HCT116 (cell line): ENCODE measurements around the gene NF2. TPM values are rescaled to one million over a fixed set of nuclear protein-coding genes. Genes with fewer than 3 reads are reported as not detected.

Experiments
- ATAC-seq: fragments of 200-7000 bp; cut with Tn5 transposase; 2 replicates; pipeline ENCODE4 v1.9.1; 2020; ENCODE audit warnings: mild to moderate bottlenecking, moderate library complexity
- BruUV-seq: library from RNA; stranded (reverse); fragments of 400-500 nt; replicated peaks from 2 replicates; lab custom pipeline; 2021; lab: Mats Ljungman, UMichigan
- CTCF ChIA-PET: fragments of 300-600 bp; sonication (Branson Sonifier 250); formaldehyde crosslinking; loops from one replicate; lab custom pipeline; 2021; ENCODE audit warnings: antibody characterized with exemption; lab: Charles Lee
- POLR2A ChIA-PET: fragments of 300-600, 350-600 bp; sonication (Branson Sonifier 250); formaldehyde crosslinking; loops from one replicate; lab custom pipeline; 2021; ENCODE audit warnings: antibody characterized with exemption; lab: Charles Lee
- RAD21 ChIA-PET, 2 experiments: fragments of 300-600 bp; sonication (Branson Sonifier 250); formaldehyde crosslinking; loops; one replicate each; lab custom pipeline; 2023; ENCODE audit warnings: low total read pairs in 2 of 2; ENCODE audit not compliant: uncharacterized antibody in 2 of 2, unreplicated experiment in 2 of 2, low non-redundant PET in 1 of 2; lab: Charles Lee
- DNase-seq: peaks from one replicate; pipeline ENCODE4 v3.0.0-alpha.2; 2010; ENCODE audit warnings: low read depth, low spot score
- H2AFZ ChIP-seq: fragments of 200-600 bp; shearing (Covaris generic), sonication (generic); 2 replicates; pipeline ENCODE4 v1.6.1; 2017; ENCODE audit warnings: low read depth, mixed run types, mixed read lengths, antibody characterized with exemption, low read length; ENCODE audit not compliant: poor library complexity, severe bottlenecking
- H3K27ac ChIP-seq: 2 replicates; pipeline ENCODE4 v1.5.1; 2012; ENCODE audit warnings: low read depth, low read length
- H3K27me3 ChIP-seq: fragments of 200-600 bp; sonication (generic); 2 replicates; pipeline ENCODE4 v1.6.1; 2016; ENCODE audit warnings: mixed run types, low read length, mixed read lengths; ENCODE audit not compliant: insufficient read depth
- H3K36me3 ChIP-seq, 2 experiments: fragments of 200-500 bp in 1 of 2; fragments of 200-600 bp in 1 of 2; sonication (Bioruptor generic) in 1 of 2; sonication (generic) in 1 of 2; 2 replicates each; pipeline versions ENCODE4 v1.5.1 to v1.6.1; 2014 to 2016; ENCODE audit warnings: low read length in 2 of 2, inconsistent platforms in 1 of 2, mixed read lengths in 1 of 2, mixed run types in 1 of 2; ENCODE audit not compliant: insufficient read depth in 2 of 2, control insufficient read depth in 1 of 2
- H3K4me1 ChIP-seq, 2 experiments: fragments of 200-600 bp in 1 of 2; sonication (generic) in 1 of 2; 2 replicates each; pipeline versions ENCODE4 v1.5.1 to v1.6.1; 2012 to 2017; ENCODE audit warnings: low read length in 2 of 2, inconsistent platforms in 1 of 2, mild to moderate bottlenecking in 1 of 2, mixed read lengths in 1 of 2, mixed run types in 1 of 2, moderate library complexity in 1 of 2; ENCODE audit not compliant: insufficient read depth in 2 of 2, control insufficient read depth in 1 of 2
- H3K4me2 ChIP-seq: fragments of 200-600 bp; sonication (generic); 2 replicates; pipeline ENCODE4 v1.6.1; 2017; ENCODE audit warnings: mixed run types, low read length, mixed read lengths
- H3K4me3 ChIP-seq, 2 experiments: fragments of 200-600 bp in 1 of 2; sonication (generic) in 1 of 2; replicated peaks in 1 of 2; 2 replicates each; pipeline ENCODE4 v1.5.1; 2011 to 2016; ENCODE audit warnings: low read length in 2 of 2, control low read depth in 1 of 2, low read depth in 1 of 2, mild to moderate bottlenecking in 1 of 2, mixed read lengths in 1 of 2, mixed run types in 1 of 2
- H3K79me2 ChIP-seq: fragments of 200-600 bp; sonication (generic); 2 replicates; pipeline ENCODE4 v1.6.1; 2017; ENCODE audit warnings: mild to moderate bottlenecking, mixed run types, low read length, moderate library complexity, mixed read lengths; ENCODE audit not compliant: insufficient read depth
- H3K9ac ChIP-seq: fragments of 200-600 bp; sonication (generic); 2 replicates; pipeline ENCODE4 v1.6.1; 2016; ENCODE audit warnings: low read length, mixed read lengths
- H3K9me2 ChIP-seq: fragments of 200-600 bp; sonication (generic), shearing (Covaris generic); 2 replicates; pipeline ENCODE4 v1.6.1; 2017; ENCODE audit warnings: mixed run types, mild to moderate bottlenecking, moderate library complexity; ENCODE audit not compliant: insufficient read depth
- H3K9me3 ChIP-seq, 2 experiments: fragments of 200-500 bp in 1 of 2; fragments of 200-600 bp in 1 of 2; sonication (Bioruptor generic) in 1 of 2; sonication (generic) in 1 of 2; 2 replicates each; pipeline ENCODE4 v1.6.1; 2014 to 2017; ENCODE audit warnings: low read length in 2 of 2, mixed read lengths in 2 of 2, inconsistent platforms in 1 of 2, low read depth in 1 of 2, mild to moderate bottlenecking in 1 of 2, mixed run types in 1 of 2, moderate library complexity in 1 of 2; ENCODE audit not compliant: control insufficient read depth in 1 of 2, insufficient read depth in 1 of 2
- H4K20me1 ChIP-seq: fragments of 200-600 bp; sonication (generic), shearing (Covaris generic); 2 replicates; pipeline ENCODE4 v1.6.1; 2017; ENCODE audit warnings: mixed run types, mild to moderate bottlenecking, moderate library complexity; ENCODE audit not compliant: insufficient read depth
- CBX3 ChIP-seq: IDR thresholded peaks from 2 replicates; pipeline ENCODE4 v1.6.1; 2012; ENCODE audit warnings: low read depth
- ELF1 ChIP-seq: IDR thresholded peaks from 2 replicates; pipeline ENCODE4 v1.6.1; 2012; ENCODE audit warnings: low read depth, borderline replicate concordance
- EZH2phosphoT487 ChIP-seq: fragments of 200-600 bp; IDR thresholded peaks from 2 replicates; pipeline ENCODE4 v1.6.1; 2018; ENCODE audit warnings: antibody characterized with exemption, borderline replicate concordance
- FOSL1 ChIP-seq: IDR thresholded peaks from 2 replicates; pipeline ENCODE4 v1.6.1; 2012; ENCODE audit warnings: low read depth
- JUND ChIP-seq: IDR thresholded peaks from 2 replicates; pipeline ENCODE4 v1.6.1; 2012
- MAX ChIP-seq: IDR thresholded peaks from 2 replicates; pipeline ENCODE4 v1.6.1; 2012
- POLR2A ChIP-seq: IDR thresholded peaks from 2 replicates; pipeline ENCODE4 v1.7.0; 2011; ENCODE audit warnings: borderline replicate concordance; ENCODE audit not compliant: insufficient read depth, insufficient read length; ENCODE audit errors: extremely low read depth
- POLR2AphosphoS5 ChIP-seq: IDR thresholded peaks from 2 replicates; pipeline ENCODE4 v1.6.1; 2011; ENCODE audit warnings: mild to moderate bottlenecking, low read depth, low read length, moderate library complexity
- SIN3A ChIP-seq: IDR thresholded peaks from 2 replicates; pipeline ENCODE4 v1.6.1; 2012; ENCODE audit warnings: low read depth
- SP1 ChIP-seq: IDR thresholded peaks from 2 replicates; pipeline ENCODE4 v1.6.1; 2012; ENCODE audit warnings: low read depth
- SRF ChIP-seq: IDR thresholded peaks from 2 replicates; pipeline ENCODE4 v1.6.1; 2012; ENCODE audit warnings: low read depth
- intact Hi-C: fragments of 100-400 bp; cut with micrococcal nuclease; formaldehyde crosslinking; loops from 2 replicates; pipeline ENCODE4 v1.10.0; 2022
- total RNA-seq: library from RNA; stranded (reverse); gene quantifications from one replicate; pipeline ENCODE4 v1.2.1, GENCODE V29; 2021; ENCODE audit not compliant: unreplicated experiment
- TF ChIP-seq, protein P1 (sequence below), 3 experiments: fragments of 200-600 bp in 1 of 3; sonication (generic) in 1 of 3; IDR thresholded peaks in 2 of 3; conservative IDR thresholded peaks in 1 of 3; 2 replicates each; pipeline ENCODE4 v1.5.1; 2012 to 2017; ENCODE audit warnings: low read depth in 2 of 3, low read length in 2 of 3, antibody characterized with exemption in 1 of 3, borderline replicate concordance in 1 of 3, control low read depth in 1 of 3, mild to moderate bottlenecking in 1 of 3, mixed read lengths in 1 of 3, mixed run types in 1 of 3, moderate library complexity in 1 of 3; ENCODE audit not compliant: insufficient read depth in 1 of 3

NF2 gene
- total RNA-seq, 1 experiment from 2014 or later: 70.2 TPM

- TF ChIP-seq POLR2AphosphoS5 (peak; percentile 50; the same call in 1 of the 2 replicates), FOSL1 (peak; percentile 87), CBX3 (peak; percentile 72; the same call in 1 of the 2 replicates), SRF (peak; percentile 28; the same call in 1 of the 2 replicates), MAX (0 out of 2 replicates have a peak, but pooled peaks have one; percentile 37), SP1 (peak; percentile 90), ELF1 (no peak; the same call in 1 of the 2 replicates), POLR2A (no peak), JUND (peak; percentile 93), EZH2phosphoT487 (no peak)
Measured at GRCh38 chr22:29621761-29622526, 18.5 kb downstream of the NF2 start (continued).

- intact Hi-C loops: loop anchor here (10.0 kb wide), 1 partner anchor 228 kb away; no protein-coding TSS in a partner anchor
- Histone ChIP-seq H2AFZ (no peak overlapping the region), H3K36me3 (no peaks in the 10 kb centered on the region), H3K27me3 (no peaks in the 10 kb centered on the region), H3K9me2 (no peaks in the 10 kb centered on the region), H3K27ac (peak overlapping the region; percentile 85), H3K4me1 (peaks cover 77 to 97% of the 10 kb centered on the region in 2 experiments), H3K79me2 (peaks cover 86% of the 10 kb centered on the region), H3K4me2 (peak overlapping the region; percentile 75), H3K9me3 (no peaks in the 10 kb centered on the region), H3K9ac (peak overlapping the region; percentile 43), H3K4me3 (no peak overlapping the region), H4K20me1 (no peaks in the 10 kb centered on the region)
- DNase-seq (no peak), ATAC-seq (no peak)
- CTCF ChIA-PET: interaction anchor here (1.3 to 1.8 kb wide), 3 partner anchors 13 to 466 kb away, joined by 3 to 9 read pairs (median 5); no protein-coding TSS in a partner anchor
- no TSS peak for BruUV-seq
- RAD21 ChIA-PET: no interaction called here
- TF ChIP-seq, protein P1, sequence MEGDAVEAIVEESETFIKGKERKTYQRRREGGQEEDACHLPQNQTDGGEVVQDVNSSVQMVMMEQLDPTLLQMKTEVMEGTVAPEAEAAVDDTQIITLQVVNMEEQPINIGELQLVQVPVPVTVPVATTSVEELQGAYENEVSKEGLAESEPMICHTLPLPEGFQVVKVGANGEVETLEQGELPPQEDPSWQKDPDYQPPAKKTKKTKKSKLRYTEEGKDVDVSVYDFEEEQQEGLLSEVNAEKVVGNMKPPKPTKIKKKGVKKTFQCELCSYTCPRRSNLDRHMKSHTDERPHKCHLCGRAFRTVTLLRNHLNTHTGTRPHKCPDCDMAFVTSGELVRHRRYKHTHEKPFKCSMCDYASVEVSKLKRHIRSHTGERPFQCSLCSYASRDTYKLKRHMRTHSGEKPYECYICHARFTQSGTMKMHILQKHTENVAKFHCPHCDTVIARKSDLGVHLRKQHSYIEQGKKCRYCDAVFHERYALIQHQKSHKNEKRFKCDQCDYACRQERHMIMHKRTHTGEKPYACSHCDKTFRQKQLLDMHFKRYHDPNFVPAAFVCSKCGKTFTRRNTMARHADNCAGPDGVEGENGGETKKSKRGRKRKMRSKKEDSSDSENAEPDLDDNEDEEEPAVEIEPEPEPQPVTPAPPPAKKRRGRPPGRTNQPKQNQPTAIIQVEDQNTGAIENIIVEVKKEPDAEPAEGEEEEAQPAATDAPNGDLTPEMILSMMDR (IDR thresholded peaks at IDR 0.05 in 2 of 3, conservative IDR thresholded peaks at IDR 0.05 in 1 of 3; ENCODE audit: borderline replicate concordance in 1 of 3, insufficient read depth in 1 of 3, low read depth in 2 of 3, low read length in 2 of 3): no peak
- TF ChIP-seq SP1 (no peak), CBX3 (no peak), POLR2A (no peak), SIN3A (no peak), EZH2phosphoT487 (no peak)
- POLR2A ChIA-PET: interaction anchor here (1.3 kb wide), 1 partner anchor 17 kb away, joined by 4 read pairs; no protein-coding TSS in a partner anchor
Measured at GRCh38 chr22:29623059-29623458, 19.6 kb downstream of the NF2 start.
